ENCODE data around the gene CSE1L.
"Not testable (repeated sequence)": the region's sequence is repeated elsewhere in the genome, so short reads cannot be mapped to it uniquely, and the experiment has no call there.

The CSE1L gene

DNA sequence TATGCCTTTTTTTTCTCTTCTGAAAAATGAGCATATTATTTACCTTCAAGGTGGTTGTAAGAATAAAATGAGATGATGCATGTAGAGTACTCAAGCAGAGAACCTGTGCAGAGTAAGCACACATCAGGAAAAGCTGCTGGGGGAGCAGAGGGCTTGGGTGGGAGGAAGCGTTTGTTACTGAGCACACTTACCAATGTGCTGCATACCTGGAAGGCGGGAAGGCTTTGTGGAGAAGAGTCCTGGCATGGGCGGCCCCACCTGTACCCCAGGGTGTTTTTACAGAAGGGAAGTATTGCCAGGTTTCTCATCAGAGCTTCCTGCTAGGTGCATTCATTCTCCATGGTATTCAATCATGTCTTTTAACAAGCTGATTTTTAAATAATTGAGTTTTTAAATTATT is 52.9 kb downstream of the CSE1L start:
- no peak for DNase-seq (ENCODE audit: low read depth)
- TF ChIP-seq, protein P1, sequence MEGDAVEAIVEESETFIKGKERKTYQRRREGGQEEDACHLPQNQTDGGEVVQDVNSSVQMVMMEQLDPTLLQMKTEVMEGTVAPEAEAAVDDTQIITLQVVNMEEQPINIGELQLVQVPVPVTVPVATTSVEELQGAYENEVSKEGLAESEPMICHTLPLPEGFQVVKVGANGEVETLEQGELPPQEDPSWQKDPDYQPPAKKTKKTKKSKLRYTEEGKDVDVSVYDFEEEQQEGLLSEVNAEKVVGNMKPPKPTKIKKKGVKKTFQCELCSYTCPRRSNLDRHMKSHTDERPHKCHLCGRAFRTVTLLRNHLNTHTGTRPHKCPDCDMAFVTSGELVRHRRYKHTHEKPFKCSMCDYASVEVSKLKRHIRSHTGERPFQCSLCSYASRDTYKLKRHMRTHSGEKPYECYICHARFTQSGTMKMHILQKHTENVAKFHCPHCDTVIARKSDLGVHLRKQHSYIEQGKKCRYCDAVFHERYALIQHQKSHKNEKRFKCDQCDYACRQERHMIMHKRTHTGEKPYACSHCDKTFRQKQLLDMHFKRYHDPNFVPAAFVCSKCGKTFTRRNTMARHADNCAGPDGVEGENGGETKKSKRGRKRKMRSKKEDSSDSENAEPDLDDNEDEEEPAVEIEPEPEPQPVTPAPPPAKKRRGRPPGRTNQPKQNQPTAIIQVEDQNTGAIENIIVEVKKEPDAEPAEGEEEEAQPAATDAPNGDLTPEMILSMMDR (conservative IDR thresholded peaks at IDR 0.05; ENCODE audit: low read depth, low read length): no peak
- no peak overlapping the region for H3K4me3 ChIP-seq (ENCODE audit: low read length)

DNA sequence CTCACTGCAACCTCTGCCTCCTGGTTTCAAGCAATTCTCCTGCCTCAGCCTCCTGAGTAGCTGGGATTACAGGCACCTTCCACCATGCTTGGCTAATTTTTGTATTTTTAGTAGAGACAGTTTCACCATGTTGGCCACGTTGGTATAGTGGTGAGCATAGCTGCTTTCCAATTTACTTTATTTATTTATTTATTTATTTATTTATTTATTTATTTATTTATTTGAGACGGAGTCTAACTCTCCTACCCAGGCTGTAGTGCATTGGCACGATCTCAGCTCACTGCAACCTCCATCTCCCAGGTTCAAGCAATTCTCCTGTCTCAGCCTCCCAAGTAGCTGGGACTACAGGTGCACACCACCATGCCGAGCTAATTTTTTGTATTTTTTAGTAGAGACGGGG is 54.2 kb downstream of the CSE1L start:
- DNase-seq (ENCODE audit: low read depth); H3K4me3 ChIP-seq (ENCODE audit: low read length): not testable (repeated sequence)

DNA sequence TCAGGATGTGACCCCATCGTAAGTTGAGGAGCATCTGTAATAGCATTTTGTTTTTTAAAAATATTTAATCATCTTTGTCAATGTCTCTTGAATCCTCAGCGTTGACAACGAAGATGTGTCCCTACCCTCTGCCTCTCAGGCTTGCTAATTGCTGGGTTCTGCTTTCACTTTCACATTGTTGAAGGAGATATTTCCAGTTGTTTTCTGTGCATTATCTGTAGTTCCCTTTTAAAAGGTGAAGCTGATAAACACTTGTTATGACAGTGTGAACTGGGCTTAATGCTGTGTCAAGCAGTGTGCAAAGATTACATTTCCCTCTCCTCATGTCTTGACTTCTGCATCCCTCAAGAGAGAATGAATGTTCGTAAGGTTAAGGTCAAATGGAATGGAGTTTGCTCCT is 54.9 kb downstream of the CSE1L start:
- no peak for DNase-seq (ENCODE audit: low read depth)
- no peak overlapping the region for H3K4me3 ChIP-seq (ENCODE audit: low read length)
- TF ChIP-seq, protein P1 (conservative IDR thresholded peaks at IDR 0.05; ENCODE audit: low read depth, low read length): no peak

DNA sequence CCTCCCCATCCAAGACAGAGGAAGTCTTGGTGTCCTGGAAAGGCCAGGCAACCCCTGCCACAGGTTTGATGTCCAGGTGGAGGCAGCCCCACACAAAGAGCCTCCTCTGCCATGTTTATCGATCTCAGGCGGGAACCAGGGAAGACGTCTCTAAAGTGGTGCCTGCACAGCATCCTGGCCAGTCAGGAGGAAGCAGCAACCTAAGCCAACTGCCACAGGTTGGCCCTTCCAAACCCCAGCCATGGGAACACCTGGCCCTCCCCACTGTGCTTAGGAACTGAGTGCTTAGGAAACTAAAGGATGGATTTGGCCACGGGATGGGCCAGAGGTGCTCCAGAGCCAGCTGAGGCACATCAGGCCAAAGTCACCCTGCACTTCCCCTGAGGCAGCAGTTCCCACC is 56.9 kb downstream of the CSE1L start:
- H3K4me3 ChIP-seq (ENCODE audit: low read length): no peak overlapping the region
- no peak for DNase-seq (ENCODE audit: low read depth)
- TF ChIP-seq, protein P1 (conservative IDR thresholded peaks at IDR 0.05; ENCODE audit: low read depth, low read length): no peak

DNA sequence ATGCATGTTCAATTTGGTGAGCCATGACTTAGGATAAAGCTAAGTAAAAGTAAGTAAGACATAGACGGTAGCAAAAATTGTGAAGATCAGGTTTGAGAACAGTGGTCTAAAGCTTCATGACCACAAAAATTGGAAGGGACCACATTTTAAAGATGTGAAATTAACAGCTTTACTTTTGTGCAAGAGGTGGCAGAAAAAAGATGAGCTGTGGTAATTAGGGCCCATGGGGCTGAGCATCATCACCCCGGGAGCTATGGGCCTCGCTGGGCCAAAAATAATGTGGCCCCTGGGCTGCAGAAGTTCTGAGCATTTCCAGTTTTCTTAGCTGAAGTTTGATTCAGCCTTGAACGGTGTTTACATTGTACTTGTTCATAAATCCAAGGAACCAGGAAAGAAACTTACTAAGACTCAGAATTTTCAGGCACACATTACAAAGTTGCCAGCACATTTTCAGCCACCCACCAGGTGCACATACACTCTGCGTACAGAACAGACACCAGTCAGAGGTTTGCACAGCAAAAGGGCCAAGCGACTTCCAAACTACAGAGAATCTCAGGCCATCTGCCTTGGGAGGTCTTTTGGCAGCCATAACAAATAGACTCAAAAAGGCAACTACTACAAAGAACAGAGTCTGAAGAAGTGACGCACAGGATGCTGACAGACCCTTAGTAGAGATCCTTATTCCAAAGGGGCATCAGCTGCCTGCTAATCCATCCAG is 57.7 kb downstream of the CSE1L start:
- TF ChIP-seq, protein P1 (conservative IDR thresholded peaks at IDR 0.05; ENCODE audit: low read depth, low read length): no peak
- no peak for DNase-seq (ENCODE audit: low read depth)
- no peak overlapping the region for H3K4me3 ChIP-seq (ENCODE audit: low read length)

DNA sequence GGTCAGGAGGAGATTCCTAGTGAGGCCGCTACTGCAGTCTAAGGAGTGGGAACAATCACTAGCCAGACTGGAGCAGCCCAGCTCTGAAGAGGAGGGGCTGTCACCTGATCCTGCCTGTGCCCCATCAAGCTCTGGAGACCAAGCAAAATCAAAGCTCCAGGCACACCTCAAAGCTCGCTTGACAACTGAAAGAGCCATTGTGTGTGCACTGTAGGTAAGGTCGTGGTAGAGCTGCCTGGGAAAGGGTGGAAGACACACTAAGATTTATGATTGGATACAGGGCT is 58.2 kb downstream of the CSE1L start:
- peak; percentile 40 for DNase-seq (ENCODE audit: low read depth)
- TF ChIP-seq, protein P1 (conservative IDR thresholded peaks at IDR 0.05; ENCODE audit: low read depth, low read length): no peak
- H3K4me3 ChIP-seq (ENCODE audit: low read length): no peak overlapping the region

DNA sequence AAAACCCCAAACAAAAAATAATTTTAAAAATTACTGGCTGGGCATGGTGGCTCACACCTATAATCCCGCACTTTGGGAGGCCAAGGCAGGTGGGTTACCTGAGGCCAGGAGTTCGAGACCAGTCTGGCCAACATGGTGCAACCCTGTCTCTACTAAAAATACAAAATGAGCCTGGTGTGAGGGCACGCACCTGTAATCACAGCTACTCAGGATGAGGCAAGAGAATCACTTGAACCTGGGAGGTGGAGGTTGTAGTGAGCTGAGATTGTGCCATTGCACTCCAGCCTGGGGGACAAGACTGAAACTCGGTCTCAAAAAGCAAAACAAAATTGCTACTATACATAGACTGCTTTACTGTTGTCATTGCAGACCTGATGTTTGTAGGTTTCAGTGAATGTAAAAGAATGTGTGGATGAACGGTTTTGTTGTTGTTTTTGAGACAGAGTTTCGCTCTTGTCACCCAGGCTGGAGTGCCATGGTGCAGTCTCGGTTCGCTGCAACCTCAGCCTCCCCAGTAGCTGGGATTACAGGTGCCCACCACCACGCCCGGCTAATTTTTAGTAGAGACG is 59.0 kb downstream of the CSE1L start:
- DNase-seq (ENCODE audit: low read depth); H3K4me3 ChIP-seq (ENCODE audit: low read length): not testable (repeated sequence)

DNA sequence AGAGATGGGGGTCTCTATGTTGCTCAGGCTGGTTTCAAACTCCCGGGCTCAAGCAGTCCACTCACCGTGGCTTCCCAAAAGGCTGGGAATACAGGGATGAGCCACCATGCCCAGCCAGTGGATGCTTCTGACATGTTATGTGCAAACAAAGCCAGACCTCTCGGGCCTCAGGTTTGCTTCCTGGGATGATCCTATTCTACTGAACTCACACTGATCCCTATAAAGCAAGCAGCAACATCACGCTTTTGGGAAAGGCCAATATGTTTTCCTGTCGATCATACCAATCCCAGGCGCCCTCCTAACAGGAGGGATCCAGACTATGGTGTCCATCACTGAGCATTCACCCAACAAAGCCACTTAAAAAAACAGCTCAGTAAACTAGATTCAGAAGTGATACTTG is 60.2 kb downstream of the CSE1L start:
- no peak overlapping the region for H3K4me3 ChIP-seq (ENCODE audit: low read length)
- no peak for DNase-seq (ENCODE audit: low read depth)
- TF ChIP-seq, protein P1 (conservative IDR thresholded peaks at IDR 0.05; ENCODE audit: low read depth, low read length): no peak

Measured in retinal pigment epithelial cell (primary cell).